H1 (cell line): ENCODE data around the gene TOMM7. TPM values are rescaled to one million over a fixed set of nuclear protein-coding genes. Genes with fewer than 3 reads are reported as not detected.

Source experiments
- ASH2L ChIP-seq: fragments of 200-600, 300-600 bp; sonication (generic); IDR thresholded peaks from one replicate; pipeline ENCODE4 v1.7.1; 2017; ENCODE audit warnings: low read length
- CHD1 ChIP-seq: IDR thresholded peaks from 2 replicates; pipeline ENCODE4 v1.6.1; 2012; ENCODE audit warnings: low read depth, low read length, improper control_type of control experiment
- CHD2 ChIP-seq: IDR thresholded peaks from 2 replicates; pipeline ENCODE4 v1.6.1; 2012; ENCODE audit warnings: low read length, improper control_type of control experiment
- EZH2 ChIP-seq: fragments of 200-600 bp; sonication (generic); IDR thresholded peaks from 2 replicates; pipeline ENCODE4 v1.7.1; 2012; ENCODE audit warnings: low read depth, mild to moderate bottlenecking, moderate library complexity, low read length, inconsistent platforms; ENCODE audit not compliant: severe bottlenecking
- polyA plus RNA-seq, 7 experiments: library from polyadenylated mRNA; depleted of rRNA in 3 of 7; stranded (reverse) in 5 of 7; unstranded in 2 of 7; fragments of >200 nt in 5 of 7; fragments of 200-250 nt in 2 of 7; gene quantifications; 1 replicate in 5 of 7; 2 replicates in 1 of 7; 4 replicates in 1 of 7; pipeline versions ENCODE4 v1.2.1 to v1.2.3, GENCODE V29; 2011 to 2013; ENCODE audit warnings: missing spikeins in 2 of 7, mixed read lengths in 2 of 7
- total RNA-seq: library from RNA; stranded (reverse); fragmentation: NEBNext Ultra II Directional; extraction: Animal tissue kit (Norgen Biotek cat#: 25700); gene quantifications from 2 replicates; pipeline ENCODE4 v1.2.1, GENCODE V29; 2021
- TF ChIP-seq, protein P1 (sequence below): fragments of 300-600 bp; sonication (generic); IDR thresholded peaks from 2 replicates; pipeline ENCODE4 v1.7.1; 2012; ENCODE audit warnings: low read length, moderate library complexity, mild to moderate bottlenecking, inconsistent platforms; ENCODE audit not compliant: insufficient replicate concordance
- TF ChIP-seq, protein P2 (sequence below), 3 experiments: IDR thresholded peaks; 1 replicate in 2 of 3; 2 replicates in 1 of 3; pipeline versions ENCODE4 v1.5.1 to v1.6.1; 2011; ENCODE audit warnings: low read length in 3 of 3, mild to moderate bottlenecking in 3 of 3, inconsistent platforms in 2 of 3, low read depth in 1 of 3, moderate library complexity in 1 of 3; ENCODE audit not compliant: insufficient read depth in 1 of 3; ENCODE audit errors: control extremely low read depth in 1 of 3

Gene TOMM7
- total and polyA plus RNA-seq, 2 of the 8 experiments (the other 6 are each of a cell fraction or from before 2014, with no cell fraction given), result 389 to 508 TPM

DNA sequence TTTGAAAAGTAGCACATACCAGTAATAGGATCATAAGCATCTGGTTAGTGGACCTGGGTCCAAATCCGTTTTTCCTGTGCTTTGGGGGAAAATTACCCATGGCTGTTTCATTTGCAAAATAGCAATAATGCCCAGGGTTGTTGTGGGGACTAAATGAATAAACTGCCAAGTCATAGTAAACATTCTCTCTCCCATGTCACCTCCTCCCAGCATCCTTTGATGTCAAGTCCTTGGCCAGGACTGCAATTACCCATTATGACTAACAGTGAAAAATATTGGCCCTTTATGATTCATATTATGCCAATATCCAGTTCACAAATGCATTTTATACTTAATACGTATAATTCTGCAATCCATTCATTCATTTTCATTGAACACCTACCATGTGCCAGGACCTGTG lies 23.0 kb downstream of the TOMM7 start (continued):
- TF ChIP-seq, protein P1, sequence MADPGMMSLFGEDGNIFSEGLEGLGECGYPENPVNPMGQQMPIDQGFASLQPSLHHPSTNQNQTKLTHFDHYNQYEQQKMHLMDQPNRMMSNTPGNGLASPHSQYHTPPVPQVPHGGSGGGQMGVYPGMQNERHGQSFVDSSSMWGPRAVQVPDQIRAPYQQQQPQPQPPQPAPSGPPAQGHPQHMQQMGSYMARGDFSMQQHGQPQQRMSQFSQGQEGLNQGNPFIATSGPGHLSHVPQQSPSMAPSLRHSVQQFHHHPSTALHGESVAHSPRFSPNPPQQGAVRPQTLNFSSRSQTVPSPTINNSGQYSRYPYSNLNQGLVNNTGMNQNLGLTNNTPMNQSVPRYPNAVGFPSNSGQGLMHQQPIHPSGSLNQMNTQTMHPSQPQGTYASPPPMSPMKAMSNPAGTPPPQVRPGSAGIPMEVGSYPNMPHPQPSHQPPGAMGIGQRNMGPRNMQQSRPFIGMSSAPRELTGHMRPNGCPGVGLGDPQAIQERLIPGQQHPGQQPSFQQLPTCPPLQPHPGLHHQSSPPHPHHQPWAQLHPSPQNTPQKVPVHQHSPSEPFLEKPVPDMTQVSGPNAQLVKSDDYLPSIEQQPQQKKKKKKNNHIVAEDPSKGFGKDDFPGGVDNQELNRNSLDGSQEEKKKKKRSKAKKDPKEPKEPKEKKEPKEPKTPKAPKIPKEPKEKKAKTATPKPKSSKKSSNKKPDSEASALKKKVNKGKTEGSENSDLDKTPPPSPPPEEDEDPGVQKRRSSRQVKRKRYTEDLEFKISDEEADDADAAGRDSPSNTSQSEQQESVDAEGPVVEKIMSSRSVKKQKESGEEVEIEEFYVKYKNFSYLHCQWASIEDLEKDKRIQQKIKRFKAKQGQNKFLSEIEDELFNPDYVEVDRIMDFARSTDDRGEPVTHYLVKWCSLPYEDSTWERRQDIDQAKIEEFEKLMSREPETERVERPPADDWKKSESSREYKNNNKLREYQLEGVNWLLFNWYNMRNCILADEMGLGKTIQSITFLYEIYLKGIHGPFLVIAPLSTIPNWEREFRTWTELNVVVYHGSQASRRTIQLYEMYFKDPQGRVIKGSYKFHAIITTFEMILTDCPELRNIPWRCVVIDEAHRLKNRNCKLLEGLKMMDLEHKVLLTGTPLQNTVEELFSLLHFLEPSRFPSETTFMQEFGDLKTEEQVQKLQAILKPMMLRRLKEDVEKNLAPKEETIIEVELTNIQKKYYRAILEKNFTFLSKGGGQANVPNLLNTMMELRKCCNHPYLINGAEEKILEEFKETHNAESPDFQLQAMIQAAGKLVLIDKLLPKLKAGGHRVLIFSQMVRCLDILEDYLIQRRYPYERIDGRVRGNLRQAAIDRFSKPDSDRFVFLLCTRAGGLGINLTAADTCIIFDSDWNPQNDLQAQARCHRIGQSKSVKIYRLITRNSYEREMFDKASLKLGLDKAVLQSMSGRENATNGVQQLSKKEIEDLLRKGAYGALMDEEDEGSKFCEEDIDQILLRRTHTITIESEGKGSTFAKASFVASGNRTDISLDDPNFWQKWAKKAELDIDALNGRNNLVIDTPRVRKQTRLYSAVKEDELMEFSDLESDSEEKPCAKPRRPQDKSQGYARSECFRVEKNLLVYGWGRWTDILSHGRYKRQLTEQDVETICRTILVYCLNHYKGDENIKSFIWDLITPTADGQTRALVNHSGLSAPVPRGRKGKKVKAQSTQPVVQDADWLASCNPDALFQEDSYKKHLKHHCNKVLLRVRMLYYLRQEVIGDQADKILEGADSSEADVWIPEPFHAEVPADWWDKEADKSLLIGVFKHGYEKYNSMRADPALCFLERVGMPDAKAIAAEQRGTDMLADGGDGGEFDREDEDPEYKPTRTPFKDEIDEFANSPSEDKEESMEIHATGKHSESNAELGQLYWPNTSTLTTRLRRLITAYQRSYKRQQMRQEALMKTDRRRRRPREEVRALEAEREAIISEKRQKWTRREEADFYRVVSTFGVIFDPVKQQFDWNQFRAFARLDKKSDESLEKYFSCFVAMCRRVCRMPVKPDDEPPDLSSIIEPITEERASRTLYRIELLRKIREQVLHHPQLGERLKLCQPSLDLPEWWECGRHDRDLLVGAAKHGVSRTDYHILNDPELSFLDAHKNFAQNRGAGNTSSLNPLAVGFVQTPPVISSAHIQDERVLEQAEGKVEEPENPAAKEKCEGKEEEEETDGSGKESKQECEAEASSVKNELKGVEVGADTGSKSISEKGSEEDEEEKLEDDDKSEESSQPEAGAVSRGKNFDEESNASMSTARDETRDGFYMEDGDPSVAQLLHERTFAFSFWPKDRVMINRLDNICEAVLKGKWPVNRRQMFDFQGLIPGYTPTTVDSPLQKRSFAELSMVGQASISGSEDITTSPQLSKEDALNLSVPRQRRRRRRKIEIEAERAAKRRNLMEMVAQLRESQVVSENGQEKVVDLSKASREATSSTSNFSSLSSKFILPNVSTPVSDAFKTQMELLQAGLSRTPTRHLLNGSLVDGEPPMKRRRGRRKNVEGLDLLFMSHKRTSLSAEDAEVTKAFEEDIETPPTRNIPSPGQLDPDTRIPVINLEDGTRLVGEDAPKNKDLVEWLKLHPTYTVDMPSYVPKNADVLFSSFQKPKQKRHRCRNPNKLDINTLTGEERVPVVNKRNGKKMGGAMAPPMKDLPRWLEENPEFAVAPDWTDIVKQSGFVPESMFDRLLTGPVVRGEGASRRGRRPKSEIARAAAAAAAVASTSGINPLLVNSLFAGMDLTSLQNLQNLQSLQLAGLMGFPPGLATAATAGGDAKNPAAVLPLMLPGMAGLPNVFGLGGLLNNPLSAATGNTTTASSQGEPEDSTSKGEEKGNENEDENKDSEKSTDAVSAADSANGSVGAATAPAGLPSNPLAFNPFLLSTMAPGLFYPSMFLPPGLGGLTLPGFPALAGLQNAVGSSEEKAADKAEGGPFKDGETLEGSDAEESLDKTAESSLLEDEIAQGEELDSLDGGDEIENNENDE, result no peak
- TF ChIP-seq CHD2 (no peak), CHD1 (no peak), EZH2 (no peak), ASH2L (no peak)
- TF ChIP-seq, protein P2, sequence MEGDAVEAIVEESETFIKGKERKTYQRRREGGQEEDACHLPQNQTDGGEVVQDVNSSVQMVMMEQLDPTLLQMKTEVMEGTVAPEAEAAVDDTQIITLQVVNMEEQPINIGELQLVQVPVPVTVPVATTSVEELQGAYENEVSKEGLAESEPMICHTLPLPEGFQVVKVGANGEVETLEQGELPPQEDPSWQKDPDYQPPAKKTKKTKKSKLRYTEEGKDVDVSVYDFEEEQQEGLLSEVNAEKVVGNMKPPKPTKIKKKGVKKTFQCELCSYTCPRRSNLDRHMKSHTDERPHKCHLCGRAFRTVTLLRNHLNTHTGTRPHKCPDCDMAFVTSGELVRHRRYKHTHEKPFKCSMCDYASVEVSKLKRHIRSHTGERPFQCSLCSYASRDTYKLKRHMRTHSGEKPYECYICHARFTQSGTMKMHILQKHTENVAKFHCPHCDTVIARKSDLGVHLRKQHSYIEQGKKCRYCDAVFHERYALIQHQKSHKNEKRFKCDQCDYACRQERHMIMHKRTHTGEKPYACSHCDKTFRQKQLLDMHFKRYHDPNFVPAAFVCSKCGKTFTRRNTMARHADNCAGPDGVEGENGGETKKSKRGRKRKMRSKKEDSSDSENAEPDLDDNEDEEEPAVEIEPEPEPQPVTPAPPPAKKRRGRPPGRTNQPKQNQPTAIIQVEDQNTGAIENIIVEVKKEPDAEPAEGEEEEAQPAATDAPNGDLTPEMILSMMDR (IDR thresholded peaks at IDR 0.05; ENCODE audit: control extremely low read depth in 1 of 3, insufficient read depth in 1 of 3, low read depth in 1 of 3, low read length in 3 of 3), result no peak
